KBM-7 (cell line): ENCODE measurements around the gene DSTN.
"Not testable (repeated sequence)": the region's sequence is repeated elsewhere in the genome, so short reads cannot be mapped to it uniquely, and the experiment has no call there.

ENCODE experiments used
- DNase-seq: peaks from one replicate; pipeline ENCODE4 v3.0.0-alpha.2; 2015
- in situ Hi-C: fragments of 300-500 bp; cut with MboI; formaldehyde crosslinking; loops from 2 replicates; pipeline ENCODE4 v1.14.3; 2020; ENCODE audit warnings: low sequenced_read_pairs, low pct_unique_long_range_greater_than_20kb, mixed read lengths

DSTN gene

GRCh38 chr20:17657079-17657825 lies 87.4 kb downstream of the DSTN start:
- in situ Hi-C loops = no loop called here
- DNase-seq = no peak

GRCh38 chr20:17657898-17658647 lies 88.2 kb downstream of the DSTN start:
- no peak for DNase-seq
- in situ Hi-C loops = no loop called here

- no peak for DNase-seq
- in situ Hi-C loops = no loop called here
These were observed 88.7 kb downstream of the DSTN start for GRCh38 chr20:17658648-17658993.

GRCh38 chr20:17659344-17659743 lies 89.5 kb downstream of the DSTN start:
- DNase-seq, in situ Hi-C loops: not testable (repeated sequence)
